Aorta (tissue), 5 donors: Measurements from ENCODE around the gene UBE2N. TPM values are rescaled to one million over a fixed set of nuclear protein-coding genes. Genes with fewer than 3 reads are reported as not detected.

ENCODE experiments used
- ATAC-seq: fragments of 200-7000 bp; cut with Tn5 transposase; one replicate; pipeline ENCODE4 v1.9.1; 2022; ENCODE audit warnings: moderate library complexity; ENCODE audit not compliant: low FRiP score
- DNase-seq, 2 donors: peaks; one replicate each; pipeline ENCODE4 v3.0.0-alpha.2; 2020
- H3K27ac ChIP-seq, 2 donors: one replicate each; pipeline ENCODE4 v1.5.1; 2013; ENCODE audit warnings: low read length in 2 of 2, mild to moderate bottlenecking in 2 of 2, moderate library complexity in 2 of 2, control low read depth in 1 of 2, inconsistent platforms in 1 of 2, low read depth in 1 of 2
- H3K27me3 ChIP-seq, 2 donors: one replicate each; pipeline ENCODE4 v1.6.1; 2013; ENCODE audit warnings: control low read depth in 1 of 2, low read length in 1 of 2, mild to moderate bottlenecking in 1 of 2, moderate library complexity in 1 of 2; ENCODE audit not compliant: insufficient read depth in 2 of 2, control insufficient read depth in 1 of 2
- H3K36me3 ChIP-seq, 2 donors: one replicate each; pipeline ENCODE4 v1.6.1; 2013; ENCODE audit warnings: control low read depth in 1 of 2, low read length in 1 of 2, mild to moderate bottlenecking in 1 of 2; ENCODE audit not compliant: insufficient read depth in 2 of 2, control insufficient read depth in 1 of 2
- H3K4me1 ChIP-seq, 2 donors: one replicate each; pipeline ENCODE4 v1.6.1; 2013; ENCODE audit warnings: low read length in 2 of 2, control low read depth in 1 of 2, mild to moderate bottlenecking in 1 of 2, moderate library complexity in 1 of 2; ENCODE audit not compliant: insufficient read depth in 2 of 2, control insufficient read depth in 1 of 2
- H3K4me3 ChIP-seq, 2 donors: one replicate each; pipeline ENCODE4 v1.5.1; 2013; ENCODE audit warnings: low read length in 2 of 2, control low read depth in 1 of 2, mild to moderate bottlenecking in 1 of 2
- H3K9me3 ChIP-seq: one replicate; pipeline ENCODE4 v1.6.1; 2013; ENCODE audit warnings: mild to moderate bottlenecking, low read length; ENCODE audit not compliant: control insufficient read depth
- WGBS, 2 donors: extraction: QIAGEN DNeasy Blood & Tissue Kit; methylation state at CpG; one replicate each; pipeline ENCODE4 v1.1.7; 2013; 5-methylcytosine and 5-hydroxymethylcytosine counted together
- intact Hi-C, 2 donors: fragments of 100-400 bp; cut with DNase I; formaldehyde crosslinking; loops; one replicate each; pipeline versions ENCODE4 v1.14.2 to v1.15.0; 2022
- polyA plus RNA-seq, 2 donors: library from polyadenylated mRNA; stranded (reverse); fragments of 200-250 nt; gene quantifications; one replicate each; pipeline ENCODE4 v1.2.3, GENCODE V29; 2013
- total RNA-seq, 2 donors: library from RNA; stranded (reverse); fragmentation: NEBNext Ultra II Directional; extraction: Animal tissue kit (Norgen Biotek cat#: 25700); gene quantifications; one replicate each; pipeline ENCODE4 v1.2.1, GENCODE V29; 2021
- donor health status: healthy with polysubstance abuse.
- donor health status: Bipolar disorder and iron deficiency.
- donor health status: DM: no; HTN: no; CAD: no.
- donor health status: DM: no; HTN: no; CAD: no.
- donor health status: DM: yes; HTN: yes; CAD: no.

UBE2N gene
- total and polyA plus RNA-seq, 4 donors = 45.7 to 86.8 (median 52.9) TPM

GRCh38 chr12:93375906-93376305, 65.8 kb downstream of the UBE2N start:
- peaks cover 0 to 4% of the 10 kb centered on the region in 2 donors for H3K4me1 ChIP-seq
- ATAC-seq = no peak
- H3K36me3 ChIP-seq = no peaks in the 10 kb centered on the region
- peak overlapping the region in 1 of 2 donors; percentile 75 for H3K27ac ChIP-seq
- peak overlapping the region in 1 of 2 donors; percentile 5 for H3K4me3 ChIP-seq
- H3K9me3 ChIP-seq = no peaks in the 10 kb centered on the region
- intact Hi-C loops = loop anchor here (5.0 to 10.0 kb wide), 2 partner anchors 74 to 191 kb away; no protein-coding TSS in a partner anchor
- DNase-seq = no peak
- 82 to 90% methylated on average over 6 of the region's 6 CpGs for WGBS, 2 donors
- H3K27me3 ChIP-seq = no peaks in the 10 kb centered on the region

GRCh38 chr12:93373961-93374656, 67.6 kb downstream of the UBE2N start:
- no peak overlapping the region for H3K27ac ChIP-seq
- DNase-seq (no peak), ATAC-seq (no peak)
- no peaks in the 10 kb centered on the region for H3K27me3 ChIP-seq
- intact Hi-C loops = loop anchor here in 1 of 2 donors (10.0 kb wide), 1 partner anchor 189 kb away; no protein-coding TSS in a partner anchor
- 20 to 21% methylated on average over 2 of the region's 2 CpGs for WGBS, 2 donors
- H3K4me3 ChIP-seq = no peak overlapping the region
- no peaks in the 10 kb centered on the region for H3K36me3 ChIP-seq
- H3K9me3 ChIP-seq = no peaks in the 10 kb centered on the region
- H3K4me1 ChIP-seq = peaks cover 0 to 4% of the 10 kb centered on the region in 2 donors

- H3K36me3 ChIP-seq = no peaks in the 10 kb centered on the region
- peaks cover 0 to 6% of the 10 kb centered on the region in 2 donors for H3K4me1 ChIP-seq
- H3K9me3 ChIP-seq = no peaks in the 10 kb centered on the region
- no peak overlapping the region for H3K27ac ChIP-seq
- intact Hi-C loops = loop anchor here in 1 of 2 donors (10.0 kb wide), 1 partner anchor 186 kb away; no protein-coding TSS in a partner anchor
- no peaks in the 10 kb centered on the region for H3K27me3 ChIP-seq
- DNase-seq (no peak), ATAC-seq (no peak)
- 98 to 99% methylated on average over 6 of the region's 6 CpGs for WGBS, 2 donors
- H3K4me3 ChIP-seq = no peak overlapping the region
These were observed 70.8 kb downstream of the UBE2N start for GRCh38 chr12:93370947-93371346.

GRCh38 chr12:93369505-93369904, 72.2 kb downstream of the UBE2N start:
- no peaks in the 10 kb centered on the region for H3K27me3 ChIP-seq
- ATAC-seq (no peak), DNase-seq (no peak)
- no peak overlapping the region for H3K4me3 ChIP-seq
- intact Hi-C loops = no loop called here
- H3K27ac ChIP-seq = no peak overlapping the region
- H3K9me3 ChIP-seq = no peaks in the 10 kb centered on the region
- H3K4me1 ChIP-seq = peaks cover 0 to 8% of the 10 kb centered on the region in 2 donors
- no peaks in the 10 kb centered on the region for H3K36me3 ChIP-seq

- H3K27me3 ChIP-seq = no peaks in the 10 kb centered on the region
- no peak overlapping the region for H3K27ac ChIP-seq
- intact Hi-C loops = no loop called here
- no peaks in the 10 kb centered on the region for H3K36me3 ChIP-seq
- no peak overlapping the region for H3K4me3 ChIP-seq
- H3K4me1 ChIP-seq = peaks cover 0 to 7% of the 10 kb centered on the region in 2 donors
- no peaks in the 10 kb centered on the region for H3K9me3 ChIP-seq
- no peak for ATAC-seq
- DNase-seq = no peak
- WGBS, 2 donors = 99% methylated on average over 3 of the region's 3 CpGs
These were observed 73.0 kb downstream of the UBE2N start for GRCh38 chr12:93368766-93369165.

- peaks cover 0 to 7% of the 10 kb centered on the region in 2 donors for H3K4me1 ChIP-seq
- no peak overlapping the region for H3K27ac ChIP-seq
- no peaks in the 10 kb centered on the region for H3K9me3 ChIP-seq
- no peaks in the 10 kb centered on the region for H3K27me3 ChIP-seq
- WGBS, 2 donors = 77 to 79% methylated on average over 4 of the region's 4 CpGs
- H3K4me3 ChIP-seq = no peak overlapping the region
- H3K36me3 ChIP-seq = no peaks in the 10 kb centered on the region
- intact Hi-C loops = no loop called here
- no peak for DNase-seq
- ATAC-seq = no peak
These were observed 75.3 kb downstream of the UBE2N start for GRCh38 chr12:93366422-93366821.

- Histone ChIP-seq H3K4me1 (peaks cover 0 to 7% of the 10 kb centered on the region in 2 donors), H3K27ac (peak overlapping the region in 1 of 2 donors; percentile 44), H3K36me3 (no peaks in the 10 kb centered on the region), H3K4me3 (no peak overlapping the region), H3K9me3 (no peaks in the 10 kb centered on the region), H3K27me3 (no peaks in the 10 kb centered on the region)
- intact Hi-C loops = no loop called here
- DNase-seq = no peak
- WGBS, 2 donors = 10 to 14% methylated on average over 7 of the region's 7 CpGs
- no peak for ATAC-seq
These were observed 75.9 kb downstream of the UBE2N start for GRCh38 chr12:93365616-93366405.

GRCh38 chr12:93363841-93364297, 77.9 kb downstream of the UBE2N start:
- WGBS, 2 donors = 74 to 82% methylated on average over 3 of the region's 3 CpGs
- peaks cover 0 to 7% of the 10 kb centered on the region in 2 donors for H3K4me1 ChIP-seq
- no peaks in the 10 kb centered on the region for H3K27me3 ChIP-seq
- no peak overlapping the region for H3K27ac ChIP-seq
- ATAC-seq = no peak
- no peak overlapping the region for H3K4me3 ChIP-seq
- intact Hi-C loops = no loop called here
- no peaks in the 10 kb centered on the region for H3K36me3 ChIP-seq
- H3K9me3 ChIP-seq = no peaks in the 10 kb centered on the region
- DNase-seq = no peak
